Testis (tissue), 3 donors: ENCODE data around the gene ADGRE2. TPM values are rescaled to one million over a fixed set of nuclear protein-coding genes. Genes with fewer than 3 reads are reported as not detected.
"Not testable (repeated sequence)": the region's sequence is repeated elsewhere in the genome, so short reads cannot be mapped to it uniquely, and the experiment has no call there.

Experiments used
- DNase-seq: peaks from one replicate; pipeline ENCODE4 v3.0.0-alpha.2; 2019
- H3K27ac ChIP-seq, 2 donors: fragments of 200-600 bp; sonication (generic); one replicate each; pipeline ENCODE4 v1.5.1; 2019
- H3K27me3 ChIP-seq: fragments of 200-600 bp; sonication (generic); one replicate; pipeline ENCODE4 v1.5.1; 2019
- H3K36me3 ChIP-seq: fragments of 200-600 bp; sonication (generic); one replicate; pipeline ENCODE4 v1.5.1; 2017; ENCODE audit warnings: low read depth; ENCODE audit errors: missing control alignments
- H3K4me1 ChIP-seq: fragments of 200-600 bp; sonication (generic); one replicate; pipeline ENCODE4 v1.5.1; 2019
- H3K4me3 ChIP-seq, 2 donors: fragments of 200-600 bp; sonication (generic); one replicate each; pipeline ENCODE4 v1.5.1; 2017 to 2019
- H3K9me3 ChIP-seq: fragments of 200-600 bp; sonication (generic); one replicate; pipeline ENCODE4 v1.5.1; 2017
- POLR2A ChIP-seq: fragments of 450-650 bp; IDR thresholded peaks from one replicate; pipeline ENCODE4 v1.6.1; 2017; ENCODE audit warnings: antibody characterized with exemption, mild to moderate bottlenecking, moderate library complexity
- whole genome bisulfite sequencing, 2 donors: methylation state at CpG; one replicate each; pipeline ENCODE4 v1.1.5; 2018; 5-methylcytosine and 5-hydroxymethylcytosine counted together
- intact Hi-C: fragments of 100-400 bp; cut with DNase I; formaldehyde crosslinking; loops from one replicate; pipeline ENCODE4 v1.15.1; 2023; ENCODE audit warnings: low total_unique reads
- polyA plus RNA-seq: library from polyadenylated mRNA; stranded (reverse); fragments of 350-450 nt; fragmentation: Illumina TruSeq; extraction: RNeasy Lipid Tissue Mini Kit (QIAGEN cat#74804); gene quantifications from one replicate; pipeline ENCODE4 v1.2.3, GENCODE V29; 2014; ENCODE audit warnings: low read depth, low replicate concordance; ENCODE audit not compliant: insufficient read depth
- total RNA-seq, 2 donors: library from RNA; depleted of rRNA; stranded (reverse); fragments of >200 nt; gene quantifications; one replicate each; pipeline ENCODE4 v1.2.3, GENCODE V29; 2016
- TF ChIP-seq, protein P1 (sequence below), 3 experiments: fragments of 450-650 bp in 2 of 3; fragments of 200-600 bp in 1 of 3; sonication (generic) in 1 of 3; IDR thresholded peaks; one replicate each; pipeline ENCODE4 v1.5.1; 2016 to 2019; ENCODE audit warnings: antibody characterized with exemption in 3 of 3, mild to moderate bottlenecking in 2 of 3, moderate library complexity in 1 of 3

Gene ADGRE2
- total and polyA plus RNA-seq, 3 donors from 2014 or later = 0.58 to 1.6 (median 0.71) TPM

- no peak overlapping the region for H3K4me3 ChIP-seq
- H3K36me3 ChIP-seq = no peaks in the 10 kb centered on the region
- H3K4me1 ChIP-seq = peaks cover 14% of the 10 kb centered on the region
- intact Hi-C loops = no loop called here
- H3K9me3 ChIP-seq = no peaks in the 10 kb centered on the region
- TF ChIP-seq, protein P1, sequence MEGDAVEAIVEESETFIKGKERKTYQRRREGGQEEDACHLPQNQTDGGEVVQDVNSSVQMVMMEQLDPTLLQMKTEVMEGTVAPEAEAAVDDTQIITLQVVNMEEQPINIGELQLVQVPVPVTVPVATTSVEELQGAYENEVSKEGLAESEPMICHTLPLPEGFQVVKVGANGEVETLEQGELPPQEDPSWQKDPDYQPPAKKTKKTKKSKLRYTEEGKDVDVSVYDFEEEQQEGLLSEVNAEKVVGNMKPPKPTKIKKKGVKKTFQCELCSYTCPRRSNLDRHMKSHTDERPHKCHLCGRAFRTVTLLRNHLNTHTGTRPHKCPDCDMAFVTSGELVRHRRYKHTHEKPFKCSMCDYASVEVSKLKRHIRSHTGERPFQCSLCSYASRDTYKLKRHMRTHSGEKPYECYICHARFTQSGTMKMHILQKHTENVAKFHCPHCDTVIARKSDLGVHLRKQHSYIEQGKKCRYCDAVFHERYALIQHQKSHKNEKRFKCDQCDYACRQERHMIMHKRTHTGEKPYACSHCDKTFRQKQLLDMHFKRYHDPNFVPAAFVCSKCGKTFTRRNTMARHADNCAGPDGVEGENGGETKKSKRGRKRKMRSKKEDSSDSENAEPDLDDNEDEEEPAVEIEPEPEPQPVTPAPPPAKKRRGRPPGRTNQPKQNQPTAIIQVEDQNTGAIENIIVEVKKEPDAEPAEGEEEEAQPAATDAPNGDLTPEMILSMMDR (IDR thresholded peaks at IDR 0.05) = no peak
- TF ChIP-seq POLR2A = no peak
- 84 to 95% methylated on average over 11 of the region's 11 CpGs for WGBS, 2 donors
- H3K27me3 ChIP-seq = no peaks in the 10 kb centered on the region
- no peak for DNase-seq
- no peak overlapping the region for H3K27ac ChIP-seq
These were observed 17.7 kb upstream of the ADGRE2 start for GRCh38 chr19:14796021-14796420.

GRCh38 chr19:14795078-14795721, 16.8 kb upstream of the ADGRE2 start:
- DNase-seq = no peak
- TF ChIP-seq, protein P1 (IDR thresholded peaks at IDR 0.05) = no peak
- no peak for TF ChIP-seq POLR2A
- WGBS, 2 donors = 79% methylated on average over 5 of the region's 5 CpGs

GRCh38 chr19:14792250-14792649, 13.9 kb upstream of the ADGRE2 start:
- WGBS, 2 donors = 80 to 83% methylated on average over 6 of the region's 6 CpGs
- H3K4me1 ChIP-seq, H3K27ac ChIP-seq, H3K9me3 ChIP-seq, H3K4me3 ChIP-seq, intact Hi-C loops, H3K27me3 ChIP-seq, H3K36me3 ChIP-seq, DNase-seq: not testable (repeated sequence)

More at GRCh38 chr19:14795078-14795721, 16.8 kb upstream of the ADGRE2 start:
- no peaks in the 10 kb centered on the region for H3K9me3 ChIP-seq
- no peaks in the 10 kb centered on the region for H3K27me3 ChIP-seq
- intact Hi-C loops = no loop called here
- H3K4me3 ChIP-seq = no peak overlapping the region
- peaks cover 7% of the 10 kb centered on the region for H3K4me1 ChIP-seq
- no peak overlapping the region for H3K27ac ChIP-seq
- H3K36me3 ChIP-seq = no peaks in the 10 kb centered on the region

GRCh38 chr19:14786421-14786851, 8.1 kb upstream of the ADGRE2 start:
- 8 to 13% methylated on average over 16 to 18 of the region's 18 CpGs for WGBS, 2 donors
- peak overlapping the region; percentile 50 to 63 for H3K27ac ChIP-seq
- intact Hi-C loops = no loop called here
- H3K4me3 ChIP-seq = peak overlapping the region in 1 of 2 donors; percentile 47
- no peaks in the 10 kb centered on the region for H3K27me3 ChIP-seq
- no peaks in the 10 kb centered on the region for H3K36me3 ChIP-seq
- no peaks in the 10 kb centered on the region for H3K9me3 ChIP-seq
- DNase-seq = peak; percentile 56
- H3K4me1 ChIP-seq = peaks cover 3% of the 10 kb centered on the region
- TF ChIP-seq POLR2A = no peak
- TF ChIP-seq, protein P1 (IDR thresholded peaks at IDR 0.05) = peak in 2 of 3 experiments; percentile 69 to 71

DNA sequence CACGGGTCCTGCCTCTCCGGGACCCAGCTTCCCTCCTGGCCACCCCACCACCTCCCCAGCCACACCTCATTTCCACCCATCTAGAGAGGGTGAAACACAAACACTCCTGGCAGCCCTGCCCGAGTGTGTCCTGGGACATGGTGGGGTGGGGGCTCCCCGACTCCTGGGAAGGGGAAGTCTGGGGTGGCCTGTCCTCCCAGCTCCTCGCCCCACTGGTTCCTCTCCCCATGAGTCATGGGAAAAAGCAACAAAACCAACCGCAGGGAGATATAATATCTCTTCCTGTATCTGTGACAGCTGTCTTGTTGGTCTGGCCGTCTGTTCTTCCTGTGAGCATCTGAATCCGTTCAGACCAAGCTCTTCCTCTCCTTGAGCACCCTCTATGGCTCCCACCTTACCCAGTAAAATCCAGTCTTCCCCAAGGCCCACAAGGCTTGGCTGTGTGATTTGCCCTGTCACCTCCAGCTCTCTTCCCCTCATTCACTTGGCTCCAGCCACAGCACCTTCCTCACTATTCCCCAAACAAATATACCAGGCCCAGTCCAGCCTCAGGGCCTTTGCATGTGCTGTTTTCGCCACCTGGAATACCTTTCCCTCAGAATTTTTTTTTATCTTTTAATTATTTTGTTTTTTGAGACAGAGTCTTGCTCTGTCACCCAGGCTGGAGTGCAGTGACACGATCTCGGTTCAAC, 6.9 kb upstream of the ADGRE2 start:
- WGBS, 2 donors = 59 to 64% methylated on average over 9 to 11 of the region's 11 CpGs
- intact Hi-C loops, H3K4me1 ChIP-seq, DNase-seq, H3K4me3 ChIP-seq, H3K27me3 ChIP-seq, H3K9me3 ChIP-seq, H3K27ac ChIP-seq, H3K36me3 ChIP-seq: not testable (repeated sequence)

GRCh38 chr19:14784730-14785101, 6.4 kb upstream of the ADGRE2 start:
- DNase-seq, H3K4me3 ChIP-seq, H3K27ac ChIP-seq, H3K4me1 ChIP-seq, H3K9me3 ChIP-seq, H3K27me3 ChIP-seq, intact Hi-C loops, H3K36me3 ChIP-seq: not testable (repeated sequence)
- WGBS, 2 donors = 47 to 57% methylated on average over 9 to 10 of the region's 10 CpGs

GRCh38 chr19:14783410-14783998, 5.1 kb upstream of the ADGRE2 start:
- H3K36me3 ChIP-seq, H3K27me3 ChIP-seq, H3K27ac ChIP-seq, intact Hi-C loops, H3K4me1 ChIP-seq, H3K4me3 ChIP-seq, H3K9me3 ChIP-seq: not testable (repeated sequence)
- DNase-seq = peak; percentile 34
- 47 to 57% methylated on average over 5 to 8 of the region's 8 CpGs for WGBS, 2 donors
